ENCODE results near the gene XYLT1.

GRCh38 chr16:17289050-17289449 lies 181.7 kb downstream of the XYLT1 start:
- TF ChIP-seq POLR2AphosphoS5 (IDR thresholded peaks at IDR 0.05; ENCODE audit: borderline replicate concordance, low read depth, low read length) (no peak), EZH2 (IDR thresholded peaks at IDR 0.05) (no peak), FOXP2 (optimal IDR thresholded peaks at IDR 0.05; ENCODE audit: control extremely low read depth, extremely low read length, insufficient read depth) (no peak)

Measured in SK-N-MC (cell line).